MV-4-11 (cell line): ENCODE data around the gene DHRS7B.
"Not testable (repeated sequence)": the region's sequence is repeated elsewhere in the genome, so short reads cannot be mapped to it uniquely, and the experiment has no call there.

ENCODE experiments used
- DNase-seq: peaks from one replicate; lab custom pipeline; 2025; lab: John Stamatoyannopoulos, UW

DHRS7B gene

GRCh38 chr17:21210411-21211076 lies 83.8 kb downstream of the DHRS7B start:
- DNase-seq = peak; percentile 88

- DNase-seq = no peak
Observed at GRCh38 chr17:21211825-21212479, 85.2 kb downstream of the DHRS7B start.

- DNase-seq = no peak
Observed at GRCh38 chr17:21212826-21213637, 86.3 kb downstream of the DHRS7B start.

GRCh38 chr17:21213638-21214014 lies 86.9 kb downstream of the DHRS7B start:
- no peak for DNase-seq

- peak; percentile 90 for DNase-seq
Observed at GRCh38 chr17:21214015-21214776, 87.4 kb downstream of the DHRS7B start, which contains the start of gene TMEM11. Gene TMEM11 (minus strand): TSS chr17:21214161. CDS start chr17:21214152, 9 bp downstream.

- peak; percentile 35 for DNase-seq
Observed at GRCh38 chr17:21214777-21215541, 88.2 kb downstream of the DHRS7B start.

- DNase-seq = peak; percentile 31
Observed at GRCh38 chr17:21215935-21216334, 89.2 kb downstream of the DHRS7B start.

- DNase-seq = no peak
Observed at GRCh38 chr17:21217346-21217745, 90.6 kb downstream of the DHRS7B start.

- DNase-seq = peak; percentile 38
Observed at GRCh38 chr17:21218101-21218500, 91.3 kb downstream of the DHRS7B start.

- no peak for DNase-seq
Observed at GRCh38 chr17:21218831-21219380, 92.1 kb downstream of the DHRS7B start.

- DNase-seq = no peak
Observed at GRCh38 chr17:21223086-21223485, 96.3 kb downstream of the DHRS7B start.

GRCh38 chr17:21227277-21227676 lies 100.5 kb downstream of the DHRS7B start:
- not testable (repeated sequence) for DNase-seq

GRCh38 chr17:21228111-21228510 lies 101.3 kb downstream of the DHRS7B start:
- no peak for DNase-seq

GRCh38 chr17:21228845-21229244 lies 102.1 kb downstream of the DHRS7B start:
- no peak for DNase-seq

GRCh38 chr17:21231533-21231932 lies 104.8 kb downstream of the DHRS7B start:
- no peak for DNase-seq

GRCh38 chr17:21232033-21232749 lies 105.4 kb downstream of the DHRS7B start:
- no peak for DNase-seq

- no peak for DNase-seq
Observed at GRCh38 chr17:21233581-21234347, 107.0 kb downstream of the DHRS7B start.

- DNase-seq = no peak
Observed at GRCh38 chr17:21235921-21236320, 109.2 kb downstream of the DHRS7B start.

GRCh38 chr17:21239680-21240368 lies 113.1 kb downstream of the DHRS7B start:
- DNase-seq = peak; percentile 52
